ENCODE results near the gene TENM4. TPM values are rescaled to one million over a fixed set of nuclear protein-coding genes. Genes with fewer than 3 reads are reported as not detected.

TENM4 gene
- total RNA-seq, 1 experiment from 2014 or later = 9.9 TPM

GRCh38 chr11:79346021-79346420 is 94.8 kb downstream of the TENM4 start:
- CTCF ChIA-PET = no interaction called here
- no peak overlapping the region for H3K27ac Mint-ChIP-seq (ENCODE audit: low read depth, unreplicated experiment)
- no peak for DNase-seq (ENCODE audit: unreplicated experiment)
- H3K4me3 Mint-ChIP-seq (ENCODE audit: unreplicated experiment) = no peak overlapping the region
- POLR2A ChIA-PET = no interaction called here
- no peak for TF ChIP-seq CTCF (IDR thresholded peaks at IDR 0.05; ENCODE audit: unreplicated experiment)
- H3K9me3 Mint-ChIP-seq (ENCODE audit: unreplicated experiment) = no peaks in the 10 kb centered on the region
- BruUV-seq (replicated peaks) = no TSS peak
- no peaks in the 10 kb centered on the region for H3K27me3 Mint-ChIP-seq (ENCODE audit: insufficient read depth, unreplicated experiment)
- intact Hi-C loops (cut with micrococcal nuclease) = no loop called here
- no peaks in the 10 kb centered on the region for H3K4me1 Mint-ChIP-seq (ENCODE audit: insufficient read depth, unreplicated experiment)
- H3K36me3 Mint-ChIP-seq (ENCODE audit: insufficient read depth, unreplicated experiment) = no peaks in the 10 kb centered on the region

- DNase-seq (ENCODE audit: unreplicated experiment) = no peak
- no TSS peak for BruUV-seq (replicated peaks)
- intact Hi-C loops (cut with micrococcal nuclease) = no loop called here
- no peaks in the 10 kb centered on the region for H3K27me3 Mint-ChIP-seq (ENCODE audit: insufficient read depth, unreplicated experiment)
- H3K4me3 Mint-ChIP-seq (ENCODE audit: unreplicated experiment) = no peak overlapping the region
- ChIA-PET POLR2A (no interaction called here), CTCF (no interaction called here)
- H3K36me3 Mint-ChIP-seq (ENCODE audit: insufficient read depth, unreplicated experiment) = no peaks in the 10 kb centered on the region
- no peak overlapping the region for H3K27ac Mint-ChIP-seq (ENCODE audit: low read depth, unreplicated experiment)
- no peaks in the 10 kb centered on the region for H3K4me1 Mint-ChIP-seq (ENCODE audit: insufficient read depth, unreplicated experiment)
- no peaks in the 10 kb centered on the region for H3K9me3 Mint-ChIP-seq (ENCODE audit: unreplicated experiment)
- no peak for TF ChIP-seq CTCF (IDR thresholded peaks at IDR 0.05; ENCODE audit: unreplicated experiment)
Measured at GRCh38 chr11:79344753-79345294, 96.0 kb downstream of the TENM4 start.

GRCh38 chr11:79342686-79343085 is 98.1 kb downstream of the TENM4 start:
- ChIA-PET CTCF (interaction anchor here (1.1 kb wide), 1 partner anchor 29 kb away, joined by 3 read pairs; no protein-coding TSS in a partner anchor), POLR2A (interaction anchor here (1.1 kb wide), 1 partner anchor 30 kb away, joined by 3 read pairs; no protein-coding TSS in a partner anchor)
- DNase-seq (ENCODE audit: unreplicated experiment) = no peak
- no peak for TF ChIP-seq CTCF (IDR thresholded peaks at IDR 0.05; ENCODE audit: unreplicated experiment)
- Mint-ChIP-seq H3K4me3 (ENCODE audit: unreplicated experiment) (no peak overlapping the region), H3K27ac (ENCODE audit: low read depth, unreplicated experiment) (no peak overlapping the region), H3K27me3 (ENCODE audit: insufficient read depth, unreplicated experiment) (no peaks in the 10 kb centered on the region), H3K36me3 (ENCODE audit: insufficient read depth, unreplicated experiment) (no peaks in the 10 kb centered on the region), H3K4me1 (ENCODE audit: insufficient read depth, unreplicated experiment) (no peaks in the 10 kb centered on the region), H3K9me3 (ENCODE audit: unreplicated experiment) (no peaks in the 10 kb centered on the region)
- intact Hi-C loops (cut with micrococcal nuclease) = no loop called here
- no TSS peak for BruUV-seq (replicated peaks)

- POLR2A ChIA-PET = interaction anchor here (1.1 kb wide), 1 partner anchor 30 kb away, joined by 3 read pairs; no protein-coding TSS in a partner anchor
- no peak for DNase-seq (ENCODE audit: unreplicated experiment)
- CTCF ChIA-PET = interaction anchor here (0.6 kb wide), 1 partner anchor 697 kb away, joined by 3 read pairs; no protein-coding TSS in a partner anchor
- TF ChIP-seq CTCF (IDR thresholded peaks at IDR 0.05; ENCODE audit: unreplicated experiment) = no peak
- H3K36me3 Mint-ChIP-seq (ENCODE audit: insufficient read depth, unreplicated experiment) = no peaks in the 10 kb centered on the region
- no peaks in the 10 kb centered on the region for H3K27me3 Mint-ChIP-seq (ENCODE audit: insufficient read depth, unreplicated experiment)
- H3K4me3 Mint-ChIP-seq (ENCODE audit: unreplicated experiment) = no peak overlapping the region
- no peak overlapping the region for H3K27ac Mint-ChIP-seq (ENCODE audit: low read depth, unreplicated experiment)
- H3K9me3 Mint-ChIP-seq (ENCODE audit: unreplicated experiment) = no peaks in the 10 kb centered on the region
- BruUV-seq (replicated peaks) = no TSS peak
- intact Hi-C loops (cut with micrococcal nuclease) = no loop called here
- H3K4me1 Mint-ChIP-seq (ENCODE audit: insufficient read depth, unreplicated experiment) = no peaks in the 10 kb centered on the region
Measured at GRCh38 chr11:79342236-79342635, 98.6 kb downstream of the TENM4 start.

All from MCF 10A (cell line).